HL-60 (cell line): ENCODE measurements around the gene RTL10.

Source experiments
- DNase-seq, 2 experiments: peaks; one replicate each; pipeline ENCODE4 v3.0.0-alpha.2; 2010 to 2020; ENCODE audit warnings: low read depth in 1 of 2, low spot score in 1 of 2
- H3K27ac ChIP-seq: fragments of 250-450 bp; sonication (Bioruptor Pico); replicated peaks from 2 replicates; pipeline ENCODE4 v1.5.1; 2020; ENCODE audit warnings: mild to moderate bottlenecking, moderate library complexity
- H3K27me3 ChIP-seq: fragments of 250-450 bp; sonication (Bioruptor Pico); 2 replicates; pipeline ENCODE4 v1.5.1; 2021; ENCODE audit warnings: mild to moderate bottlenecking, moderate library complexity; ENCODE audit not compliant: insufficient read depth, poor library complexity, severe bottlenecking
- H3K4me3 ChIP-seq: replicated peaks from 2 replicates; pipeline ENCODE4 v1.5.1; 2011; ENCODE audit warnings: mild to moderate bottlenecking, control low read depth, low read length; ENCODE audit not compliant: insufficient read depth
- CTCF ChIP-seq: IDR thresholded peaks from one replicate; pipeline ENCODE4 v1.5.1; 2011; ENCODE audit warnings: low read length, control low read depth, inconsistent platforms; ENCODE audit not compliant: insufficient read depth
- GABPA ChIP-seq: IDR thresholded peaks from 2 replicates; pipeline ENCODE4 v1.6.1; 2012; ENCODE audit warnings: low read depth
- POLR2AphosphoS5 ChIP-seq: IDR thresholded peaks from 2 replicates; pipeline ENCODE4 v1.6.1; 2012; ENCODE audit warnings: low read depth
- SPI1 ChIP-seq: IDR thresholded peaks from 2 replicates; pipeline ENCODE4 v1.6.1; 2012; ENCODE audit warnings: low read depth, mild to moderate bottlenecking, borderline replicate concordance
- long read RNA-seq: library from polyadenylated mRNA; unstranded; transcript quantifications from one replicate; pipeline ENCODE4 v2.0.0, GENCODE V29; 2020
- TF ChIP-seq, protein P1 (sequence below): IDR thresholded peaks from 2 replicates; pipeline ENCODE4 v1.6.1; 2012; ENCODE audit warnings: low read depth; ENCODE audit not compliant: insufficient replicate concordance

Gene RTL10, protein sequence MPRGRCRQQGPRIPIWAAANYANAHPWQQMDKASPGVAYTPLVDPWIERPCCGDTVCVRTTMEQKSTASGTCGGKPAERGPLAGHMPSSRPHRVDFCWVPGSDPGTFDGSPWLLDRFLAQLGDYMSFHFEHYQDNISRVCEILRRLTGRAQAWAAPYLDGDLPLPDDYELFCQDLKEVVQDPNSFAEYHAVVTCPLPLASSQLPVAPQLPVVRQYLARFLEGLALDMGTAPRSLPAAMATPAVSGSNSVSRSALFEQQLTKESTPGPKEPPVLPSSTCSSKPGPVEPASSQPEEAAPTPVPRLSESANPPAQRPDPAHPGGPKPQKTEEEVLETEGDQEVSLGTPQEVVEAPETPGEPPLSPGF
- long read RNA-seq, full-length matches to known transcripts: 55 of 73 reads
- long read RNA-seq, partial matches to known transcripts: 15 of 73 reads
- long read RNA-seq, other reads (novel, unspliced or antisense): 3 of 73 reads

DNA sequence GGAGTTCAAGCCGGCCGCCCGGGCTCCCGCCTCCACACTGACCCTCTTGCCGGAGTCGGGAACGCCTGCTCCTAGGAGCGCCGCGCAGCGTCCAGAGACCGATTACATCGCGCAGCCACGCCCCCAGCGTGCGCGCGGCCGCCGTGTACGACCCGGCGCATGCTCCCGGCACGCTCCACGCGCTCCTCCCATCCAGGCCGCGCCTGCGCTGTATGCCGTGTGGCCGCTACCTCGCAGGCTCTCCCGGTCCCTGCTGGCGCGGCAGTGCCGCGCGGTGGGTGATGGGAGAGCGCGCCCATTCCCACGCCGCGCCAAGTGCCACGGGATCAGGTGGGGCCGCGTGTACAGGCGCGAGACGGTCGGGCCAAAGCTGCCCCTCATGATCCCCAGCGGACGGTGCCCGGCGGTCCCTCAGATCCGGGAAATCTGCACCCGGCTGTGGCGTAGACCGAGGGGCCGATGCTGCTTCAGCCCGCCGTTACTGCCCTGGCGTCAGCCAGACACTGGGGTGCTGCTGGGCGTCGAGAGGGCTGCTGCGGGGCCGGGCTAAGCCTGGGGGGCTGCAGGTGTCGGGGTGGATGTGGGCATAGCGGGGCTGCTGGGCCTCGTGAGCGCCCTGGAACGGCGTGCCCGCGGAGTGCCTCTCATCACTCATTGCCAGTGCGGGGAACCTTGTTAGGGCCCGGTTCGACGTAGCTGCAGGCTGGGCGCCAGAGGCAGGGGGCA, at the start of gene RTL10, which contains the start of gene GNB1L:
Gene RTL10, minus strand, starts transcription at position 97 of the 726 bp plus-strand sequence. CDS start 2,613 bp downstream, outside the sequence.
Gene GNB1L, minus strand, starts transcription at position 97 of the 726 bp plus-strand sequence. CDS start 33,519 bp downstream, outside the sequence.
- Histone ChIP-seq H3K27me3 (no peaks in the 10 kb centered on the region), H3K27ac (peak within 1 kb of the TSS; percentile 98), H3K4me3 (peak within 1 kb of the TSS; percentile 90)
- TF ChIP-seq GABPA (no peak), CTCF (no peak), POLR2AphosphoS5 (peak; percentile 88), SPI1 (no peak)
- TF ChIP-seq, protein P1, sequence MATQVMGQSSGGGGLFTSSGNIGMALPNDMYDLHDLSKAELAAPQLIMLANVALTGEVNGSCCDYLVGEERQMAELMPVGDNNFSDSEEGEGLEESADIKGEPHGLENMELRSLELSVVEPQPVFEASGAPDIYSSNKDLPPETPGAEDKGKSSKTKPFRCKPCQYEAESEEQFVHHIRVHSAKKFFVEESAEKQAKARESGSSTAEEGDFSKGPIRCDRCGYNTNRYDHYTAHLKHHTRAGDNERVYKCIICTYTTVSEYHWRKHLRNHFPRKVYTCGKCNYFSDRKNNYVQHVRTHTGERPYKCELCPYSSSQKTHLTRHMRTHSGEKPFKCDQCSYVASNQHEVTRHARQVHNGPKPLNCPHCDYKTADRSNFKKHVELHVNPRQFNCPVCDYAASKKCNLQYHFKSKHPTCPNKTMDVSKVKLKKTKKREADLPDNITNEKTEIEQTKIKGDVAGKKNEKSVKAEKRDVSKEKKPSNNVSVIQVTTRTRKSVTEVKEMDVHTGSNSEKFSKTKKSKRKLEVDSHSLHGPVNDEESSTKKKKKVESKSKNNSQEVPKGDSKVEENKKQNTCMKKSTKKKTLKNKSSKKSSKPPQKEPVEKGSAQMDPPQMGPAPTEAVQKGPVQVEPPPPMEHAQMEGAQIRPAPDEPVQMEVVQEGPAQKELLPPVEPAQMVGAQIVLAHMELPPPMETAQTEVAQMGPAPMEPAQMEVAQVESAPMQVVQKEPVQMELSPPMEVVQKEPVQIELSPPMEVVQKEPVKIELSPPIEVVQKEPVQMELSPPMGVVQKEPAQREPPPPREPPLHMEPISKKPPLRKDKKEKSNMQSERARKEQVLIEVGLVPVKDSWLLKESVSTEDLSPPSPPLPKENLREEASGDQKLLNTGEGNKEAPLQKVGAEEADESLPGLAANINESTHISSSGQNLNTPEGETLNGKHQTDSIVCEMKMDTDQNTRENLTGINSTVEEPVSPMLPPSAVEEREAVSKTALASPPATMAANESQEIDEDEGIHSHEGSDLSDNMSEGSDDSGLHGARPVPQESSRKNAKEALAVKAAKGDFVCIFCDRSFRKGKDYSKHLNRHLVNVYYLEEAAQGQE: peak; percentile 9
- DNase-seq: peak; percentile 95 to 96

GRCh38 chr22:19904174-19904856, 49.6 kb upstream of the RTL10 start:
- H3K27ac ChIP-seq: no peak overlapping the region
- no peak for TF ChIP-seq SPI1
- TF ChIP-seq, protein P1: no peak
- no peak for TF ChIP-seq GABPA
- no peak for TF ChIP-seq CTCF
- no peak for TF ChIP-seq POLR2AphosphoS5
- DNase-seq: no peak

GRCh38 chr22:19903513-19903912, 48.8 kb upstream of the RTL10 start:
- no peak for DNase-seq
- Histone ChIP-seq H3K27me3 (no peaks in the 10 kb centered on the region), H3K27ac (no peak overlapping the region), H3K4me3 (no peak overlapping the region)
- TF ChIP-seq, protein P1: no peak
- TF ChIP-seq GABPA (no peak), POLR2AphosphoS5 (no peak), CTCF (no peak), SPI1 (no peak)

More at GRCh38 chr22:19904174-19904856, 49.6 kb upstream of the RTL10 start:
- no peaks in the 10 kb centered on the region for H3K27me3 ChIP-seq
- H3K4me3 ChIP-seq: no peak overlapping the region
